Stimulated activated naive CD8-positive, alpha-beta T cell treated with anti-CD3 and anti-CD28 coated beads, Interleukin-15, amount 100 ng/mL, for 72 hours (primary cell): ENCODE data around the gene PACS1.

Experiments
- ATAC-seq: fragments of 150-1000 bp; cut with Tn5 transposase; 2 replicates; pipeline ENCODE4 v1.10.0; 2021; ENCODE audit warnings: mild to moderate bottlenecking, moderate library complexity
- DNase-seq, 2 donors: peaks; one replicate each; pipeline ENCODE4 v3.0.0; 2021 to 2022
- H3K27ac Mint-ChIP-seq, 2 donors: one replicate each; pipeline ENCODE4 v1.8.0; 2022; ENCODE audit warnings: mild to moderate bottlenecking in 2 of 2, mixed read lengths in 2 of 2, moderate library complexity in 2 of 2
- H3K27me3 Mint-ChIP-seq: one replicate; pipeline ENCODE4 v1.8.0; 2022; ENCODE audit warnings: mixed read lengths
- H3K4me1 Mint-ChIP-seq: one replicate; pipeline ENCODE4 v1.8.0; 2022; ENCODE audit warnings: mild to moderate bottlenecking, mixed read lengths
- H3K4me3 Mint-ChIP-seq, 2 donors: one replicate each; pipeline ENCODE4 v1.8.0; 2022; ENCODE audit warnings: mild to moderate bottlenecking in 2 of 2, mixed read lengths in 2 of 2, moderate library complexity in 1 of 2
- H3K9me3 Mint-ChIP-seq, 2 donors: one replicate each; pipeline ENCODE4 v1.8.0; 2022; ENCODE audit warnings: mixed read lengths in 2 of 2

The PACS1 gene

GRCh38 chr11:66262191-66262590, 192.1 kb downstream of the PACS1 start:
- Mint-ChIP-seq H3K9me3 (no peaks in the 10 kb centered on the region), H3K4me1 (peaks cover 31% of the 10 kb centered on the region), H3K27me3 (no peaks in the 10 kb centered on the region), H3K27ac (no peak overlapping the region), H3K4me3 (no peak overlapping the region)
- DNase-seq, result no peak
- no peak for ATAC-seq

- no peaks in the 10 kb centered on the region for H3K27me3 Mint-ChIP-seq
- H3K27ac Mint-ChIP-seq, result no peak overlapping the region
- peaks cover 36% of the 10 kb centered on the region for H3K4me1 Mint-ChIP-seq
- no peak for ATAC-seq
- DNase-seq, result no peak
- no peak overlapping the region for H3K4me3 Mint-ChIP-seq
- no peaks in the 10 kb centered on the region for H3K9me3 Mint-ChIP-seq
Observed at GRCh38 chr11:66262696-66263095, 192.6 kb downstream of the PACS1 start.

GRCh38 chr11:66263231-66263630, 193.2 kb downstream of the PACS1 start:
- peaks cover 40% of the 10 kb centered on the region for H3K4me1 Mint-ChIP-seq
- ATAC-seq (no peak), DNase-seq (no peak)
- no peaks in the 10 kb centered on the region for H3K9me3 Mint-ChIP-seq
- H3K4me3 Mint-ChIP-seq, result no peak overlapping the region
- H3K27ac Mint-ChIP-seq, result peak overlapping the region in 1 of 2 donors; percentile 48
- no peaks in the 10 kb centered on the region for H3K27me3 Mint-ChIP-seq

- Mint-ChIP-seq H3K4me3 (no peak overlapping the region), H3K27ac (no peak overlapping the region), H3K9me3 (no peaks in the 10 kb centered on the region), H3K27me3 (no peaks in the 10 kb centered on the region), H3K4me1 (peaks cover 35% of the 10 kb centered on the region)
- ATAC-seq (no peak), DNase-seq (no peak)
Observed at GRCh38 chr11:66263785-66264184, 193.7 kb downstream of the PACS1 start.

- Mint-ChIP-seq H3K4me1 (peaks cover 32% of the 10 kb centered on the region), H3K27ac (no peak overlapping the region), H3K4me3 (no peak overlapping the region), H3K27me3 (no peaks in the 10 kb centered on the region), H3K9me3 (no peaks in the 10 kb centered on the region)
- DNase-seq, result no peak
- no peak for ATAC-seq
Observed at GRCh38 chr11:66264383-66264782, 194.3 kb downstream of the PACS1 start.

- no peak overlapping the region for H3K4me3 Mint-ChIP-seq
- no peaks in the 10 kb centered on the region for H3K9me3 Mint-ChIP-seq
- H3K27ac Mint-ChIP-seq, result no peak overlapping the region
- H3K4me1 Mint-ChIP-seq, result peaks cover 32% of the 10 kb centered on the region
- no peak for ATAC-seq
- H3K27me3 Mint-ChIP-seq, result no peaks in the 10 kb centered on the region
- no peak for DNase-seq
Observed at GRCh38 chr11:66264914-66265313, 194.8 kb downstream of the PACS1 start.

- H3K4me3 Mint-ChIP-seq, result no peak overlapping the region
Observed at GRCh38 chr11:66265531-66266377, 195.7 kb downstream of the PACS1 start.

GRCh38 chr11:66266378-66267038, 196.4 kb downstream of the PACS1 start:
- Mint-ChIP-seq H3K27me3 (no peaks in the 10 kb centered on the region), H3K27ac (no peak overlapping the region), H3K4me1 (peaks cover 40% of the 10 kb centered on the region), H3K4me3 (peak overlapping the region; percentile 90 to 95), H3K9me3 (no peaks in the 10 kb centered on the region)
- ATAC-seq (no peak), DNase-seq (no peak)

More at GRCh38 chr11:66265531-66266377, 195.7 kb downstream of the PACS1 start:
- Mint-ChIP-seq H3K27ac (no peak overlapping the region), H3K4me1 (peaks cover 36% of the 10 kb centered on the region), H3K27me3 (no peaks in the 10 kb centered on the region), H3K9me3 (no peaks in the 10 kb centered on the region)
- ATAC-seq, result no peak
- DNase-seq, result no peak

- Mint-ChIP-seq H3K4me1 (peaks cover 45% of the 10 kb centered on the region), H3K4me3 (peak overlapping the region; percentile 90 to 95)
- no peak for ATAC-seq
Observed at GRCh38 chr11:66267039-66267378, 196.9 kb downstream of the PACS1 start.

GRCh38 chr11:66267379-66268243, 197.5 kb downstream of the PACS1 start:
- Mint-ChIP-seq H3K27me3 (no peaks in the 10 kb centered on the region), H3K9me3 (no peaks in the 10 kb centered on the region), H3K27ac (peak overlapping the region; percentile 94 to 96), H3K4me3 (peak overlapping the region; percentile 90 to 95), H3K4me1 (peaks cover 51% of the 10 kb centered on the region)
- DNase-seq (peak; percentile 91 to 92), ATAC-seq (peak; percentile 70)

More at GRCh38 chr11:66267039-66267378, 196.9 kb downstream of the PACS1 start:
- H3K9me3 Mint-ChIP-seq, result no peaks in the 10 kb centered on the region
- H3K27ac Mint-ChIP-seq, result no peak overlapping the region
- DNase-seq, result no peak
- H3K27me3 Mint-ChIP-seq, result no peaks in the 10 kb centered on the region

- H3K27me3 Mint-ChIP-seq, result no peaks in the 10 kb centered on the region
- H3K4me1 Mint-ChIP-seq, result peaks cover 54% of the 10 kb centered on the region
- H3K9me3 Mint-ChIP-seq, result no peaks in the 10 kb centered on the region
- peak within 1 kb of the TSS; percentile 90 to 95 for H3K4me3 Mint-ChIP-seq
- ATAC-seq (peak; percentile 88), DNase-seq (peak; percentile 100)
- peak within 1 kb of the TSS; percentile 94 to 96 for H3K27ac Mint-ChIP-seq
Observed at GRCh38 chr11:66268244-66268951, 198.3 kb downstream of the PACS1 start, which contains the start of gene RAB1B. RAB1B (plus strand) TSS chr11:66268639; CDS start chr11:66268680, 41 bp downstream.

- Mint-ChIP-seq H3K27me3 (no peaks in the 10 kb centered on the region), H3K27ac (peak overlapping the region; percentile 94 to 96), H3K4me3 (peak overlapping the region; percentile 90 to 95), H3K9me3 (no peaks in the 10 kb centered on the region), H3K4me1 (peaks cover 54% of the 10 kb centered on the region)
- ATAC-seq (no peak), DNase-seq (no peak)
Observed at GRCh38 chr11:66268952-66269905, 199.2 kb downstream of the PACS1 start.

GRCh38 chr11:66271816-66272215, 201.7 kb downstream of the PACS1 start:
- DNase-seq (no peak), ATAC-seq (no peak)
- H3K27ac Mint-ChIP-seq, result no peak overlapping the region
- no peak overlapping the region for H3K4me3 Mint-ChIP-seq
- H3K4me1 Mint-ChIP-seq, result peaks cover 55% of the 10 kb centered on the region
- H3K9me3 Mint-ChIP-seq, result no peaks in the 10 kb centered on the region
- no peaks in the 10 kb centered on the region for H3K27me3 Mint-ChIP-seq

GRCh38 chr11:66272596-66272995, 202.5 kb downstream of the PACS1 start:
- DNase-seq, result no peak
- H3K27me3 Mint-ChIP-seq, result no peaks in the 10 kb centered on the region
- no peak overlapping the region for H3K4me3 Mint-ChIP-seq
- ATAC-seq, result no peak
- H3K9me3 Mint-ChIP-seq, result no peaks in the 10 kb centered on the region
- peaks cover 55% of the 10 kb centered on the region for H3K4me1 Mint-ChIP-seq
- no peak overlapping the region for H3K27ac Mint-ChIP-seq
